Measurements from ENCODE around the gene JMJD1C.

JMJD1C gene

GRCh38 chr10:63224241-63224640, 241.5 kb downstream of the JMJD1C start:
- no peak for DNase-seq (ENCODE audit: low read depth, low spot score)

- no peak for DNase-seq (ENCODE audit: low read depth, low spot score)
These were observed 243.8 kb downstream of the JMJD1C start for GRCh38 chr10:63221950-63222349.

GRCh38 chr10:63219749-63220148, 246.0 kb downstream of the JMJD1C start:
- DNase-seq (ENCODE audit: low read depth, low spot score) = no peak

- DNase-seq (ENCODE audit: low read depth, low spot score) = no peak
These were observed 248.6 kb downstream of the JMJD1C start for GRCh38 chr10:63217120-63217605.

GRCh38 chr10:63214571-63214970, 251.2 kb downstream of the JMJD1C start:
- no peak for DNase-seq (ENCODE audit: low read depth, low spot score)

GRCh38 chr10:63213489-63213888, 252.3 kb downstream of the JMJD1C start:
- no peak for DNase-seq (ENCODE audit: low read depth, low spot score)

GRCh38 chr10:63210611-63211196, 255.1 kb downstream of the JMJD1C start:
- DNase-seq (ENCODE audit: low read depth, low spot score) = no peak

GRCh38 chr10:63209705-63210104, 256.1 kb downstream of the JMJD1C start:
- no peak for DNase-seq (ENCODE audit: low read depth, low spot score)

- no peak for DNase-seq (ENCODE audit: low read depth, low spot score)
These were observed 256.8 kb downstream of the JMJD1C start for GRCh38 chr10:63208986-63209385.

GRCh38 chr10:63206997-63207811, 258.6 kb downstream of the JMJD1C start:
- DNase-seq (ENCODE audit: low read depth, low spot score) = no peak

GRCh38 chr10:63206576-63206975, 259.2 kb downstream of the JMJD1C start:
- DNase-seq (ENCODE audit: low read depth, low spot score) = no peak

GRCh38 chr10:63205421-63205820, 260.4 kb downstream of the JMJD1C start:
- no peak for DNase-seq (ENCODE audit: low read depth, low spot score)

- DNase-seq (ENCODE audit: low read depth, low spot score) = no peak
These were observed 260.9 kb downstream of the JMJD1C start for GRCh38 chr10:63204667-63205391.

- DNase-seq (ENCODE audit: low read depth, low spot score) = no peak
These were observed 264.7 kb downstream of the JMJD1C start for GRCh38 chr10:63201118-63201517.

- DNase-seq (ENCODE audit: low read depth, low spot score) = no peak
These were observed 265.3 kb downstream of the JMJD1C start for GRCh38 chr10:63200431-63200830.

GRCh38 chr10:63199716-63200115, 266.1 kb downstream of the JMJD1C start:
- DNase-seq (ENCODE audit: low read depth, low spot score) = no peak

GRCh38 chr10:63197344-63198092, 268.3 kb downstream of the JMJD1C start:
- no peak for DNase-seq (ENCODE audit: low read depth, low spot score)

GRCh38 chr10:63192826-63193225, 273.0 kb downstream of the JMJD1C start:
- DNase-seq (ENCODE audit: low read depth, low spot score) = no peak

- no peak for DNase-seq (ENCODE audit: low read depth, low spot score)
These were observed 290.2 kb downstream of the JMJD1C start for GRCh38 chr10:63175534-63175933.

GRCh38 chr10:63173468-63174232, 292.1 kb downstream of the JMJD1C start:
- DNase-seq (ENCODE audit: low read depth, low spot score) = no peak

- DNase-seq (ENCODE audit: low read depth, low spot score) = no peak
These were observed 293.9 kb downstream of the JMJD1C start for GRCh38 chr10:63171926-63172325.

All from smooth muscle cell of the brain vasculature (primary cell).